HEK293 (cell line): ENCODE results near the gene MUC12.

ENCODE experiments used
- CTCF ChIA-PET: fragments of 350-600 bp; formaldehyde crosslinking; extraction: SDS; loops from one replicate; lab custom pipeline; 2021; ENCODE audit warnings: antibody characterized with exemption; lab: Yijun Ruan, JAX
- POLR2A ChIA-PET: fragments of 300-600 bp; formaldehyde crosslinking; extraction: SDS; loops from one replicate; lab custom pipeline; 2020; ENCODE audit warnings: antibody characterized with exemption, inconsistent platforms; lab: Yijun Ruan, JAX
- H3K27ac ChIP-seq: fragments of 200-500 bp; sonication (Bioruptor generic); 2 replicates; pipeline ENCODE4 v1.5.1; 2014; ENCODE audit warnings: low read depth, low read length, control low read depth, inconsistent platforms; ENCODE audit errors: extremely low read depth
- H3K36me3 ChIP-seq, 2 experiments: fragments of 200-500 bp in 1 of 2; sonication (Bioruptor generic) in 1 of 2; 1 replicate in 1 of 2; 2 replicates in 1 of 2; pipeline ENCODE4 v1.5.1; 2014 to 2017; ENCODE audit warnings: inconsistent platforms in 2 of 2, low read length in 2 of 2; ENCODE audit not compliant: control insufficient read depth in 2 of 2, insufficient read depth in 1 of 2
- H3K4me1 ChIP-seq: fragments of 200-500 bp; sonication (Bioruptor generic); 2 replicates; pipeline ENCODE4 v1.5.1; 2014; ENCODE audit warnings: mild to moderate bottlenecking, low read length, inconsistent platforms; ENCODE audit not compliant: control insufficient read depth, insufficient read depth
- H3K4me3 ChIP-seq: 2 replicates; pipeline ENCODE4 v1.5.1; 2011; ENCODE audit warnings: low read depth, mild to moderate bottlenecking, control low read depth, low read length, moderate library complexity
- H3K9me3 ChIP-seq: fragments of 200-500 bp; sonication (Bioruptor generic); 2 replicates; pipeline ENCODE4 v1.5.1; 2014; ENCODE audit warnings: low read depth, low read length, inconsistent platforms; ENCODE audit not compliant: control insufficient read depth, insufficient read depth
- EGR2 ChIP-seq: fragments of 450-650 bp; formaldehyde crosslinking; IDR thresholded peaks from 2 replicates; pipeline ENCODE4 v1.5.1; 2016; ENCODE audit warnings: low read depth, missing biosample characterization, missing genetic modification characterization
- MZF1 ChIP-seq: fragments of 450-650 bp; formaldehyde crosslinking; IDR thresholded peaks from 2 replicates; pipeline ENCODE4 v1.5.1; 2017; ENCODE audit warnings: missing biosample characterization, missing genetic modification characterization, borderline replicate concordance
- PRDM10 ChIP-seq: fragments of 450-650 bp; formaldehyde crosslinking; IDR thresholded peaks from 2 replicates; pipeline ENCODE4 v1.5.1; 2016; ENCODE audit warnings: missing biosample characterization, missing genetic modification characterization
- PRDM2 ChIP-seq: fragments of 450-650 bp; formaldehyde crosslinking; IDR thresholded peaks from 2 replicates; pipeline ENCODE4 v1.5.1; 2016; ENCODE audit warnings: missing biosample characterization, missing genetic modification characterization, borderline replicate concordance
- REPIN1 ChIP-seq: fragments of 450-650 bp; formaldehyde crosslinking; IDR thresholded peaks from 2 replicates; pipeline ENCODE4 v1.5.1; 2017; ENCODE audit warnings: missing biosample characterization, missing genetic modification characterization, low read depth
- SCRT2 ChIP-seq: fragments of 450-650 bp; formaldehyde crosslinking; IDR thresholded peaks from 2 replicates; pipeline ENCODE4 v1.5.1; 2016; ENCODE audit warnings: missing biosample characterization, missing genetic modification characterization
- ZBTB7A ChIP-seq: fragments of 450-650 bp; formaldehyde crosslinking; IDR thresholded peaks from 2 replicates; pipeline ENCODE4 v1.5.1; 2016; ENCODE audit warnings: low read depth, missing biosample characterization, missing genetic modification characterization
- ZIC2 ChIP-seq: fragments of 450-650 bp; formaldehyde crosslinking; IDR thresholded peaks from 2 replicates; pipeline ENCODE4 v1.5.1; 2016; ENCODE audit warnings: missing biosample characterization, missing genetic modification characterization
- ZNF221 ChIP-seq: fragments of 450-650 bp; formaldehyde crosslinking; IDR thresholded peaks from 2 replicates; pipeline ENCODE4 v1.5.1; 2017; ENCODE audit warnings: missing biosample characterization, missing genetic modification characterization, borderline replicate concordance
- ZNF302 ChIP-seq: fragments of 450-650 bp; formaldehyde crosslinking; IDR thresholded peaks from 2 replicates; pipeline ENCODE4 v1.5.1; 2016; ENCODE audit warnings: missing biosample characterization, missing genetic modification characterization, low read depth
- ZNF501 ChIP-seq: fragments of 450-650 bp; formaldehyde crosslinking; IDR thresholded peaks from 2 replicates; pipeline ENCODE4 v1.5.1; 2016; ENCODE audit warnings: missing biosample characterization, missing genetic modification characterization
- ZNF548 ChIP-seq: fragments of 450-650 bp; formaldehyde crosslinking; IDR thresholded peaks from 2 replicates; pipeline ENCODE4 v1.5.1; 2016; ENCODE audit warnings: missing biosample characterization, missing genetic modification characterization
- ZNF555 ChIP-seq: fragments of 450-650 bp; formaldehyde crosslinking; conservative IDR thresholded peaks from 2 replicates; pipeline ENCODE4 v1.5.1; 2017; ENCODE audit warnings: missing biosample characterization, mild to moderate bottlenecking, missing genetic modification characterization, inconsistent platforms
- ZNF580 ChIP-seq: fragments of 450-650 bp; formaldehyde crosslinking; IDR thresholded peaks from 2 replicates; pipeline ENCODE4 v1.5.1; 2016; ENCODE audit warnings: missing biosample characterization, missing genetic modification characterization
- ZNF624 ChIP-seq: fragments of 450-650 bp; formaldehyde crosslinking; IDR thresholded peaks from 2 replicates; pipeline ENCODE4 v1.5.1; 2017; ENCODE audit warnings: missing biosample characterization, missing genetic modification characterization
- ZNF76 ChIP-seq: fragments of 450-650 bp; formaldehyde crosslinking; IDR thresholded peaks from 2 replicates; pipeline ENCODE4; 2016; ENCODE audit warnings: low read depth, missing biosample characterization, missing genetic modification characterization, borderline replicate concordance
- ZNF785 ChIP-seq: fragments of 450-650 bp; formaldehyde crosslinking; IDR thresholded peaks from 2 replicates; pipeline ENCODE4 v1.5.1; 2016; ENCODE audit warnings: missing biosample characterization, missing genetic modification characterization
- ZNF843 ChIP-seq: fragments of 450-650 bp; formaldehyde crosslinking; IDR thresholded peaks from 2 replicates; pipeline ENCODE4 v1.5.1; 2016; ENCODE audit warnings: missing biosample characterization, missing genetic modification characterization
- ZSCAN16 ChIP-seq: fragments of 450-650 bp; formaldehyde crosslinking; IDR thresholded peaks from 2 replicates; pipeline ENCODE4 v1.5.1; 2016; ENCODE audit warnings: missing biosample characterization, missing genetic modification characterization

Gene MUC12

GRCh38 chr7:100946766-100947365 lies 22.5 kb upstream of the MUC12 start (continued):
- TF ChIP-seq PRDM10 (no peak), ZNF221 (tag by site-specific recombination) (no peak), ZNF785 (tag by site-specific recombination) (no peak), ZNF76 (tag by site-specific recombination) (no peak), ZNF580 (no peak), EGR2 (tag by site-specific recombination) (no peak), ZNF555 (no peak)

- ChIA-PET POLR2A (no interaction called here), CTCF (no interaction called here)
- TF ChIP-seq REPIN1 (tag by site-specific recombination) (no peak), ZSCAN16 (tag by site-specific recombination) (no peak)
- Histone ChIP-seq H3K4me1 (no peaks in the 10 kb centered on the region), H3K4me3 (no peak overlapping the region), H3K27ac (no peak overlapping the region), H3K36me3 (no peaks in the 10 kb centered on the region), H3K9me3 (no peaks in the 10 kb centered on the region)
Measured at GRCh38 chr7:100947792-100948191, 21.6 kb upstream of the MUC12 start.

- TF ChIP-seq ZNF624 (tag by site-specific recombination), result no peak
- TF ChIP-seq SCRT2 (tag by site-specific recombination), result no peak
- TF ChIP-seq ZNF548 (tag by site-specific recombination), result no peak
- no peak for TF ChIP-seq ZBTB7A (tag by site-specific recombination)
- Histone ChIP-seq H3K36me3 (no peaks in the 10 kb centered on the region), H3K9me3 (no peaks in the 10 kb centered on the region), H3K4me1 (no peaks in the 10 kb centered on the region), H3K4me3 (no peak within 1 kb of the TSS), H3K27ac (no peak within 1 kb of the TSS)
- POLR2A ChIA-PET, result no interaction called here
- CTCF ChIA-PET, result interaction anchor here (0.5 kb wide), 1 partner anchor 224 kb away, joined by 3 read pairs; no protein-coding TSS in a partner anchor
Measured at GRCh38 chr7:100949227-100949932, 20.0 kb upstream of the MUC12 start, which contains the start of gene MUC3A. Gene MUC3A (plus strand): TSS chr7:100949534. CDS start chr7:100949625, 91 bp downstream.

GRCh38 chr7:100949933-100950443 lies 19.4 kb upstream of the MUC12 start:
- POLR2A ChIA-PET, result no interaction called here
- no peak overlapping the region for H3K4me3 ChIP-seq
- TF ChIP-seq ZNF843, result no peak
- no peak for TF ChIP-seq ZIC2 (tag by site-specific recombination)
- no peak for TF ChIP-seq ZNF302 (tag by site-specific recombination)
- no peak for TF ChIP-seq PRDM2
- TF ChIP-seq ZNF501 (tag by site-specific recombination), result no peak
- TF ChIP-seq MZF1 (tag by site-specific recombination), result no peak

More at GRCh38 chr7:100949933-100950443, 19.4 kb upstream of the MUC12 start:
- Histone ChIP-seq H3K9me3 (no peaks in the 10 kb centered on the region), H3K36me3 (no peaks in the 10 kb centered on the region), H3K27ac (no peak overlapping the region), H3K4me1 (no peaks in the 10 kb centered on the region)
- CTCF ChIA-PET, result interaction anchor here (0.5 to 0.6 kb wide), 2 partner anchors 224 to 352 kb away, joined by 3 read pairs; no protein-coding TSS in a partner anchor
